ENCODE data around the gene PARK7. TPM values are rescaled to one million over a fixed set of nuclear protein-coding genes. Genes with fewer than 3 reads are reported as not detected.
"Not testable (repeated sequence)": the region's sequence is repeated elsewhere in the genome, so short reads cannot be mapped to it uniquely, and the experiment has no call there.

Gene PARK7
- total RNA-seq, 1 donor from 2014 or later: 245 TPM

GRCh38 chr1:7943251-7943650, 18.3 kb upstream of the PARK7 start:
- DNase-seq (ENCODE audit: low read depth): no peak

GRCh38 chr1:7948960-7949359, 12.6 kb upstream of the PARK7 start:
- DNase-seq (ENCODE audit: low read depth): peak; percentile 95

DNA sequence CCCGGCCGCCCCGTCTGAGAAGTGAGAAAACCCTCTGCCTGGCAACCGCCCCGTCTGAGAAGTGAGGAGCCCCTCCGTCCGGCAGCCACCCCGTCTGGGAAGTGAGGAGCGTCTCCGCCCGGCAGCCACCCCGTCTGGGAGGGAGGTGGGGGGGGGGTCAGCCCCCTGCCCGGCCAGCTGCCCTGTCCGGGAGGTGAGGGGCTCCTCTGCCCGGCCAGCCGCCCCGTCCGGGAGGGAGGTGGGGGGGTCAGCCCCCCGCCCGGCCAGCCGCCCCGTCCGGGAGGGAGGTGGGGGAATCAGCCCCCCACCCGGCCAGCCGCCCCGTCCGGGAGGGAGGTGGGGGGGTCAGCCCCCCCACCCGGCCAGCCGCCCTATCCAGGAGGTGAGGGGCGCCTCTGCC, 8.7 kb upstream of the PARK7 start:
- DNase-seq (ENCODE audit: low read depth): not testable (repeated sequence)

GRCh38 chr1:7953850-7954609, 7.5 kb upstream of the PARK7 start:
- peak; percentile 81 for DNase-seq (ENCODE audit: low read depth)

DNA sequence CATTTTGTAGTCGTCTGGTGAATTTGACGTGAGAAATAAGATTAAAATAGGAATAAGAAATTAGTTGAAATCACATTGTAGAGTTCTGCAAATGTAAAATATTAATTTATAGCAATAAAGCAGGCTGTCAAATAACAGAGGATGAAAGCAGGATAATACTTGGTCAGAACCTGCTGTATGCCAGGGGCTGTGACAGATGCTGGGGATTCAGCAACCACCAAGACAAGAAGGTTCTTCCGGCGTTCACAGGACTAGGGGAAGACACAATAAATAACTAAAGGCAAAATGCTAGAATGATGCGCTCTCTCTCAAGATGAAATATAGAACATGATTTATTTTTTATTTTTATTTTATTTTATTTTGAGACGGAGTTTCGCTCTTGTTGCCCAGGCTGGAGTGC, 6.8 kb upstream of the PARK7 start:
- no peak for DNase-seq (ENCODE audit: low read depth)

DNA sequence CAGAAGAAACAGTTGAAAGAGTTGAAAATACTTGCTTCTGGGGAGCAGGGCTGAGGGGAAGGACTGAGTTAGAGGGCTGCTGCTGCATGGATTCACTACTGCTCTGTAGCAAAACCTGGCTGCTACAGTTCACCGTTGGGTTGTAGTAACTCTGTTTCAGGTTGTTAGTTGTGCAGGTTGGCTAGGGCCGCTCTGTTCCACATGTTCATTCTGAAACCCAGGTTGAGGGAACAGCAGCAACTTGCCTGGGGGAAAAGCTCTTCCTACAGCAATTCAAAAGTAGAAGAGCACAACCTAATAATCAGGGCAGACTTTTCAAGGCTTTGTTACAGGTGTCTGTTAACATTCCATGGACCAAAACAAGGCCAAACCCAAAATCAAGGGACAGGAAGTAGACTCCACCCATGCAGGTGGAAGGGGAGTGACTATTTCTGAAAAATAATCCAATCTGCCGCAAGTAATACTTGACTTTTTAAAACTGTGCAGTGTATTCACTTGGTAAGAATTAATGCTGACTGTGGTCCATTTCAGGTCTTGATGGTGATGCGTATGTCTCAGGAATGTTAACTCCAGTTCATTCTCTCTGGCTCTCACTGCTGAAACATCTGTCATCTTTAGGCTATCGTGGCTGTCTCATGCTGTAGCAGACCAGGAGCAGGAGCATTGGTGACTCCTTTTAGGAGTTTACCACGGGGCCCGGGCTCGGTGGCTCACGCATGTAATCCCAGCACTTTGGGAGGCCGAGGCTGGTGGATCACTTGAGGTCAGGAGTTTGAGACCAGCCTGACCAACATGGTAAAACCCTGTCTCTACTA, 5.1 kb upstream of the PARK7 start:
- no peak for DNase-seq (ENCODE audit: low read depth)

DNA sequence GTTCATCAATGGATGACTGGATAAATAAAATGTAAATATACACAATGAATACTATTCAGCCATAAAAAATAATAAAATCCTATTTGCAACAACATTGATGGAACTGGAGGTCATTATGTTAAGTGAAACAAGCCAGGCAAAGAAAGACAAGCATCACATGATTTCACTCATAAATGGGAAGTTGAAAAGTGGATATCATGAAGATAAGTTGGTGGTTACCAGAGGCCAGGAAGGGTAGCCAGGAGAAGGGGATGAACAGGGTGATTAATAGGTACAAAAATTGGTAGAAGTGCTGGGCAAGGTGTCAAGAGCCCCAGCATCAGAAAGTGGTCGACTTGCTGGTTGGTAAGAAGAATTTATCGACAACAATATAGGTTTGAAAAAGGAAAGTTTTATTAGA, 1.3 kb upstream of the PARK7 start:
- no peak for DNase-seq (ENCODE audit: low read depth)

DNA sequence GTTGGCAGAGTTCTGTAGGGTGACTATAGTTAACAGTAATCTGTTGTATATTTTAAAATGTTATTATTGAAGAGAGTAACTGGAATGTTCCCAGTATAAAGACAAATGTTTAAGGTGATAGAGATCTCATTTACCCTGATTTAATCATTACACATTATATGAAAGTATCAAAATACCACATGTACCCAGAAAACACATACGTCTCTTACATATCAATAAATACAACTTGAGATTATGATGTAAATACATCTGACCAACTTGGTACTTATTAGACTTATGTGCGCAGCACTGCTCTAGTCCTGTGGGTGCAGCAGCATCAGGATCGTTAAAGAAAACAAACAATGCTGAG, 670 bp upstream of the PARK7 start:
- DNase-seq (ENCODE audit: low read depth): no peak

DNA sequence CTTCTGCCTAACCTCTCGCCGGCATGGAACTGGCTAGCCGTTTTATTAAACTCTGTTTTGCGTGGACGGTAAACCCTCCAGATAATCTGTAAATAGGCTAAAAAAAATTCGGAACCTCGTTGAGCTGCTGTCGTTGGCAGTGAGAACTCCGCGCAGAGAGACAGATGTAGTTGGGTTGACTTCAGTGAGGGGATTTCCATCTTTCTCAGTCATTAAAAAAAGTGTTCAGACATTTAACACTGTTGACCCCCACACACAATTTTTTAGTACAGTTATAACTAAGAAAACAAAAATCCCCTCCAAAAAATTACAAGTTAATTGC, 464 bp downstream of the PARK7 start:
- DNase-seq (ENCODE audit: low read depth): peak; percentile 17

DNA sequence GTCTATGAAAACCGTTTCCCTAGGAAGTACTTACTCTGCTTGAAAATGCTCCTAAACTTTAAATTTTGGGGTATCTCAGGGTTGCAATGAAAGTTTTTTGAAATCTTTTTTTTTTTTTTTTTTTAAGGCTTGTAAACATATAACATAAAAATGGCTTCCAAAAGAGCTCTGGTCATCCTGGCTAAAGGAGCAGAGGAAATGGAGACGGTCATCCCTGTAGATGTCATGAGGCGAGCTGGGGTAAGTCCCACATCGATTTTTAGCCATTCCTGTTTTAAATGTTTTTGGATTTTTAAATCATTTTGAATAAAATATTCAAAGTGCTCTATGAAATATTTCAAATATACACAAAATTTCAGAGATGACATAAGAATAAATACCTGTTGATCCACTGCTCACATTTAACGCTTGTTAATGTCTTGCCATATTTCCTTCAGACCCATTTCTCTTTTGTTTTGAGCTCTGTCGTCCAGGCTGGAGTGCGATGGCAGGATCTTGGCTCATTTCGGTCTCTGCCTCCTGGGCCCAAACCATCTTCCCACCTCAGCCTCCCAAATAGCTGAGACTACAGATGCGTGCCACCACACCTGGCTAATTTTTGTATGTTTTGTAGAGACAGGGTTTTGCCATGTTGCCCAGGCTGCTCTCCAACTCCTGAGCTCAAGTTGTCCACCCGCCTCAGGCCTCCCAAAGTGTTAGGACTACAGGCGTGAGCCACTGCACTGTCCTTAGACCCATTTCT, 1.3 kb downstream of the PARK7 start:
- no peak for DNase-seq (ENCODE audit: low read depth)

GRCh38 chr1:7963378-7963730, 1.8 kb downstream of the PARK7 start:
- DNase-seq (ENCODE audit: low read depth): not testable (repeated sequence)

DNA sequence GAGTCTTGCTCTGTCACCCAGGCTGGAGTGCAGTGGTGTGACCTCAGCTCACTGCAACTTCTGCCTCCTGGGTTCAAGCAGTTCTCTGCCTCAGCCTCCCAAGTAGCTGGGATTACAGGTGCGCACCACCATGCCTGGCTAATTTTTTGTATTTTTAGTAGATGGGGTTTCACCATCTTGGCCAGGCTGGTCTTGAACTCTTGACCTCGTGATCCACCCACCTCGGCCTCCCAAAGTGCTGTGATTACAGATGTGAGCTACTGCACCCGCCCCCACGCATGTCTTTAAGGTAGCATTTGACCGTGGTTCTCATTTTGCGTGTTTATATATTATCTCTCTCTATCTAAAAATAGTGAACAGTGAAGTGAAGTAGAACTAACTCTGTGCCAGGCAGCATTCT, 2.3 kb downstream of the PARK7 start:
- not testable (repeated sequence) for DNase-seq (ENCODE audit: low read depth)

DNA sequence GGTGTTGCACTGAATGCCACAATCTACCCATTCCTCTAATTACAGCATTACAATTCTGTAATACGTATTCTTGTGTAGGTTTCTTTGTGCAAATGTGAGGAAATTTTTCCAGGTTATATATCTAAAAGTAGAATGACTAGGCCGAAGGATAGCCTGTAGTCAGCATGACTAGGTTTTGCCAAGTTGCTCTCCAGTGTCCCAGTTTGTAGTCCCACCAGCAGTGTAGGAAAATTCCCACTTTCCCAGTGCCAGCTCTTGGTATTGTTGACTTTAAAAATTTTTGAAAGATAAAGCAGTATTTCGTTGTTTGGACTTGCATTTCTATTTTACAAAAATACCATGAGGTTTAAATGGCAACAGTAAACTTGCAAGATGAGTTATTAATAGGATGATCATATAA, 3.0 kb downstream of the PARK7 start:
- DNase-seq (ENCODE audit: low read depth): no peak

GRCh38 chr1:7967196-7967595, 5.7 kb downstream of the PARK7 start:
- no peak for DNase-seq (ENCODE audit: low read depth)

DNA sequence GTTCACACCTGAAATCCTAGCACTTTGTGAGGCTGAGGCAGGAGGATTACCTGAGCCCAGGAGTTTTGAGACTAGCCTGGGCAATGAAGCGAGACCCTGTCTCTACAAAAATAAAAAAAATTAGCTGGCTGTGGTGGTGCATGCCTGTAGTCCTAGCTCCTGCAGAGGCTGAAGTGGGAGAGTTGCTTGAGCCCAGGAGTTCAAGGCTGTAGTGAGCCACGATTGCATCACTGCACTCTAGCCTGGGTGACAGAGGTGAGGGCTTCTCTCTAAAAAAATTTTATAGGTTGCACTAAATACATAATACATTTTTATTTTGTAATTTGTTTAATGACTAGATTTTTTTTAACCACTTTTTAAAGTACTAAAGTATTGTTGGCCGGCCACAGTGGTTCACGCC, 6.1 kb downstream of the PARK7 start:
- DNase-seq (ENCODE audit: low read depth): no peak

- no peak for DNase-seq (ENCODE audit: low read depth)
These were observed 8.7 kb downstream of the PARK7 start for GRCh38 chr1:7970246-7970645.

- DNase-seq (ENCODE audit: low read depth): no peak
These were observed 9.5 kb downstream of the PARK7 start for GRCh38 chr1:7971024-7971423.

DNA sequence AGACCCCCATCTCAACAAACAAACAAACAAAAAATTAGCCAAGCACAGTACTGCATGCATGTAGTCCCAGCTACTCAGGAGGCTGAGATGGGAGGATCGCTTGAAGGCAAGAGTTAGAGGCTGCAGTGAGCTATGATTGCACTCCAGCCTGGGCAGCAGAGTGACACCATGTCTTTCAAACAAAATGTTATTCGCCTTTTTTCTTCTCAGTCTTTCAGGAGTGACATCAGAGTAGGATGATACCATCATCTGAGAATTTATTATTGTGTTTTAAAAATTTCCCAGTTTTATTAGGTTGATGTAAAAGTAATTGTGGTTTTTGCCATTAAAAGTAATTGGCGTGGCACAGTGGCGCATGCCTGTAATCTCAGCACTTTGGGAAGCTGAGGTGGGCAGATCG, 10.8 kb downstream of the PARK7 start:
- DNase-seq (ENCODE audit: low read depth): no peak

GRCh38 chr1:7973086-7973485, 11.6 kb downstream of the PARK7 start:
- DNase-seq (ENCODE audit: low read depth): no peak

GRCh38 chr1:7975212-7975865, 13.8 kb downstream of the PARK7 start:
- DNase-seq (ENCODE audit: low read depth): peak; percentile 73

DNA sequence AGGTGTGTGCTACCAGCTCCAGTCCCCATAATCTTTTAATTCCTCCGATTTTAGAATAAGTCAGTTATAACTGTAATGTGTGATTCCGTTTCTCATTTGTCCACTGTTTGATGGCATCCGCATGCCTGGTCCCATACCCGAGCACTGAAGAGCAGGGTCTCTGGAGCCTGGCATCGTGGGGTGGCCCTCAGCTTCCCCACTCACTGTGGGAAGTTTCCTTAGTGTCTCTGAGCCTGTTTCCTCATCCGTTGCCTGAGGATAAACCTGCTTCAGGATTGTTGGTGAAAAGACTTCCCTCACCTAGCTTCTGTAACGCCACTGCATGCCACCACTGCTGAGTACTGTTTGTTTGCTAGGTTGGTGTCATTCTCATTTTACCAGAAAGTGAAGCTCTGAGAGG, 19.5 kb downstream of the PARK7 start:
- no peak for DNase-seq (ENCODE audit: low read depth)

DNA sequence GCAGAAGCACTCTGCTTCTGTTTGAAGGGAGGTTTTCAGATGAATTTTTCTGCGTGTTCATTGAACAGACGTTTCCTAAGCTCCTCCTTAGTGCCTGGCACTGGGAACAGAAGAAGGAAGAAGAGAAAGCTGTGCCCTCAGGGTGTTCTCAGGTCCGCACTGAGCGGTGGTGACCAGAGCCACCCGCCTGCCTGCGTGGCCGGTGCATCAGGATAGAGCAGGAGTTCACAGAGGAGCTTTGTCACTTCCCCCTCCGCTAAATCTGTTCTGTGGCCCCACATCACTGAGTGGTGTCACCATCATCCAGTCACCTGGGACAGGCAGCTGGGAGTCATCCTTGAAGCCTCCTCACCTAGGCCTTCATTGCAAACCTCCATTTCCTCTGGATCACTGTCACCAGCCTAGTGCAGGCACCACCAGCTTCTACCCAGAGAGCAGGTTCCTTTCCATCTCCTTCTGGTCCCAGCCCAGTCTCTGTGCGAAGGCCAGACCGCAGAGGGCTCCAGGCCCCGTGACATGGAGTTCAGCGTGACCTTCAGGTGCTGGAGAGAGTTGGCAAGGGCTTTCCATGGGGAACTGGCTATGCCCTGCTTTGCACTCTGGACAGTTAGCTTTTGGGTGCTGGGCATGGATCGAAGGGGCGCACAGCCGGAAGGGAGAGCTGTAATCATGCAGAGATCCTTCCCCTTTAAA, 21.7 kb downstream of the PARK7 start:
- no peak for DNase-seq (ENCODE audit: low read depth)

Measured in renal cortical epithelial cell (primary cell).